Pancreas (tissue), 10 donors: ENCODE results near the gene ZNF136. TPM values are rescaled to one million over a fixed set of nuclear protein-coding genes. Genes with fewer than 3 reads are reported as not detected.
A peak's percentile ranks its signal among the peaks of the same experiment; 100 is the strongest.

Experiments used
- ATAC-seq, 4 donors: fragments of 200-7000 bp; cut with Tn5 transposase; one replicate each; pipeline versions ENCODE4 v1.8.0 to v1.9.1; 2020; ENCODE audit warnings: mild to moderate bottlenecking in 4 of 4, moderate library complexity in 4 of 4
- DNase-seq, 6 donors: peaks; one replicate each; pipeline ENCODE4 v3.0.0-alpha.2; 2020
- FAIRE-seq: peaks from 2 replicates; lab custom pipeline; 2012; peaks lifted over from hg19 to GRCh38; lab: Jason Lieb, UNC
- H3K27ac ChIP-seq, 4 donors: fragments of 200-600 bp; sonication (generic); 1 replicate in 3 of 4; 2 replicates in 1 of 4; pipeline versions ENCODE4 v1.5.0 to v1.8.0; 2020
- H3K27me3 ChIP-seq, 4 donors: fragments of 200-600 bp; one replicate each; pipeline ENCODE4 v1.8.0; 2021
- H3K36me3 ChIP-seq, 3 donors: fragments of 200-600 bp; sonication (generic) in 1 of 3; one replicate each; pipeline versions ENCODE4 v1.5.0 to v1.8.0; 2020 to 2021
- H3K4me1 ChIP-seq, 3 donors: fragments of 200-600 bp; one replicate each; pipeline ENCODE4 v1.8.0; 2021
- H3K4me3 ChIP-seq, 4 donors: fragments of 200-600 bp; sonication (generic) in 2 of 4; one replicate each; pipeline versions ENCODE4 v1.5.0 to v1.8.0; 2020 to 2021
- H3K9me3 ChIP-seq, 4 donors: fragments of 200-600 bp; one replicate each; pipeline ENCODE4 v1.8.0; 2021
- WGBS, 2 donors: extraction: QIAGEN DNeasy Blood & Tissue Kit; methylation state at CpG; one replicate each; pipeline ENCODE4 v1.1.7; 2013; 5-methylcytosine and 5-hydroxymethylcytosine counted together
- intact Hi-C, 3 donors: fragments of 100-400 bp; cut with DNase I; formaldehyde crosslinking; loops; one replicate each; pipeline versions ENCODE4 v1.11.1 to v1.14.2; 2022
- polyA plus RNA-seq, 2 donors: library from polyadenylated mRNA; stranded (reverse); fragments of 200-250 nt; gene quantifications; one replicate each; pipeline ENCODE4 v1.2.3, GENCODE V29; 2013
- total RNA-seq, 6 donors: library from RNA; stranded (reverse); fragmentation: NEBNext Ultra II Directional in 4 of 6; extraction: Animal tissue kit (Norgen Biotek cat#: 25700) in 4 of 6; gene quantifications; one replicate each; pipeline versions ENCODE4 v1.2.1 to v1.2.4, GENCODE V29; 2021 to 2023
- TF ChIP-seq, protein P1 (sequence below), 4 donors: fragments of 200-600 bp; sonication (generic) in 3 of 4; IDR thresholded peaks; one replicate each; pipeline versions ENCODE4 v1.5.0 to v1.8.0; 2021; ENCODE audit warnings: antibody characterized with exemption in 4 of 4
- donor health status: healthy with polysubstance abuse.
- donor health status: DM: no; HTN: no; CAD: no; lungs with moderate emphysema.
- donor health status: DM: no; HTN: no; CAD: no.
- donor health status: control.
- donor health status: control.
- donor health status: Bipolar disorder and iron deficiency.
- donor health status: DM: yes; HTN: yes; CAD: no.
- donor health status: DM: no; HTN: no; CAD: no.
- donor health status: DM: no; HTN: no; CAD: no.
- donor health status: DM: yes; HTN: yes; CAD: no.

The ZNF136 gene
- total and polyA plus RNA-seq, 8 donors, result 2.0 to 5.8 (median 4.5) TPM

DNA sequence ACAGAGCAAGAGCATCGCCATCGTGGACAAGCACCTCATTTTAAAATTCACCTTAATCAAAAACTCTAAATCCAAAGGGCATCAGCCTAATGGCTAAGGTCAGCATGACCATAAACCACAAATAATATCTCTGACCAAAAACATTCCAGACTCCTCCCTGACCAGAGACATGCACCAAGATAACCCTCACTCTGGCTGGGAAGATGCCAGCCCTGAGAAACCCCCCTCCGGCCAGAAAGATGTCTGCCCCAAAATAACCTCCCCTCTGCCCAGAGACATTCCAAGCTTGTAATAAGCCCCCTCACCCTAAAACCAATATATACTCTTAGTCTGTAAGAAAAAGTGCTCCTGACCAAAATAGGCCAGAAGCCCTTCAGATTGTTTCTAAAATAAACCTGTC is 70.1 kb downstream of the ZNF136 start:
- no peak for FAIRE-seq
- no peak for DNase-seq
- TF ChIP-seq, protein P1, sequence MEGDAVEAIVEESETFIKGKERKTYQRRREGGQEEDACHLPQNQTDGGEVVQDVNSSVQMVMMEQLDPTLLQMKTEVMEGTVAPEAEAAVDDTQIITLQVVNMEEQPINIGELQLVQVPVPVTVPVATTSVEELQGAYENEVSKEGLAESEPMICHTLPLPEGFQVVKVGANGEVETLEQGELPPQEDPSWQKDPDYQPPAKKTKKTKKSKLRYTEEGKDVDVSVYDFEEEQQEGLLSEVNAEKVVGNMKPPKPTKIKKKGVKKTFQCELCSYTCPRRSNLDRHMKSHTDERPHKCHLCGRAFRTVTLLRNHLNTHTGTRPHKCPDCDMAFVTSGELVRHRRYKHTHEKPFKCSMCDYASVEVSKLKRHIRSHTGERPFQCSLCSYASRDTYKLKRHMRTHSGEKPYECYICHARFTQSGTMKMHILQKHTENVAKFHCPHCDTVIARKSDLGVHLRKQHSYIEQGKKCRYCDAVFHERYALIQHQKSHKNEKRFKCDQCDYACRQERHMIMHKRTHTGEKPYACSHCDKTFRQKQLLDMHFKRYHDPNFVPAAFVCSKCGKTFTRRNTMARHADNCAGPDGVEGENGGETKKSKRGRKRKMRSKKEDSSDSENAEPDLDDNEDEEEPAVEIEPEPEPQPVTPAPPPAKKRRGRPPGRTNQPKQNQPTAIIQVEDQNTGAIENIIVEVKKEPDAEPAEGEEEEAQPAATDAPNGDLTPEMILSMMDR (IDR thresholded peaks at IDR 0.05), result no peak
- Histone ChIP-seq H3K4me1 (peaks cover 0 to 10% (median 9%) of the 10 kb centered on the region in 3 donors), H3K36me3 (peaks cover 0 to 5% (median 0%) of the 10 kb centered on the region in 3 donors), H3K4me3 (no peak overlapping the region), H3K27me3 (no peaks in the 10 kb centered on the region), H3K9me3 (no peaks in the 10 kb centered on the region), H3K27ac (no peak overlapping the region)
- WGBS, 2 donors, result 88 to 93% methylated on average over 3 of the region's 3 CpGs
- no peak for ATAC-seq
- intact Hi-C loops, result no loop called here

DNA sequence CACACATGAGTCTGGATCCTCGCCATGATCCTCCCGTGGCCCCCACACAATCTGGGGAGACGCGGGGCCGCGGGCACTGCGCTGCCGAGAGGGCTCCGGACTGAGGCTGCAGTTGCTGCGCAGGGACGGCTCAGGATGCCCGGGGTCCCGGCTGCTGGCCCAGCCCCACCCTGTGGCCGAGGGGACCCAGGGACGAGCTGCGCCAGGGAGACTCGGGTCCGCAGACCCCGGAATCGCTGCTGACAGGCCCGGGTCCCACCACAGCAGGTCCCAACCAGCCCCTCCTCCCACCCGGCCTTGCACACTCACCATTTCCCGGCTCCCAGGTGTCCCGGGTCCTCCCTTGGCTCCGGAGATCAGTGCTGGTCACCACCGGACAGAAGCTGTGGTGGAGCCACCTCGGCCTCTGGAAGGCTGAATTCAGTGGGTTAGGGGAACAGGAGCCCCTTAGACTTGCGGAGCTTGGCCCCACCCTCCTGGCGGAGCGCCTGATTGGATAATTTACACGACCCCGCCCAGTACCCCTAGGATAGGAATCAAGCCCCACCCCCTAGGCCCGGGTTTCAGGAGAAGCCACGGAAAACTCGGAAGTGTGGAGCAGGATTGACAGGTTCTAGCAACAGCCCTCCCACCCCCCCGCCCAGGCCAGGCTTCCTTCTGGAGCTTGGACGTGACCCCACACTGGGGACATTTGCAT is 74.4 kb downstream of the ZNF136 start:
- intact Hi-C loops, result no loop called here
- TF ChIP-seq, protein P1 (IDR thresholded peaks at IDR 0.05), result no peak
- DNase-seq (peak in 1 of 6 donors; percentile 58), FAIRE-seq (no peak), ATAC-seq (no peak)
- no peaks in the 10 kb centered on the region for H3K27me3 ChIP-seq
- 97 to 99% methylated on average over 35 to 37 of the region's 37 CpGs for WGBS, 2 donors
- H3K27ac ChIP-seq, result no peak overlapping the region
- H3K9me3 ChIP-seq, result no peaks in the 10 kb centered on the region
- H3K36me3 ChIP-seq, result no peaks in the 10 kb centered on the region
- H3K4me3 ChIP-seq, result no peak overlapping the region
- H3K4me1 ChIP-seq, result no peaks in the 10 kb centered on the region

Other genes starting within 250 kb of the ZNF136 start
- gene ZNF700, start 238.0 kb upstream of the ZNF136 start, total RNA-seq, result 10 to 100 TPM in 1 of 6 donors, 1 to 10 TPM in 5; 6.5 to 10.9 (median 7.7) TPM
- gene ZNF700, start 238.0 kb upstream of the ZNF136 start, polyA plus RNA-seq, result 10 to 100 TPM; 14.9 to 22.7 TPM
- gene ZNF763, start 198.1 kb upstream of the ZNF136 start, total RNA-seq, result 1 to 10 TPM; 1.5 to 4.5 (median 2.4) TPM
- gene ZNF763, start 198.1 kb upstream of the ZNF136 start, polyA plus RNA-seq, result 1 to 10 TPM; 3.6 to 5.9 TPM
- gene ZNF433, start 127.4 kb upstream of the ZNF136 start, total RNA-seq, result 1 to 10 TPM; 3.7 to 6.5 (median 4.4) TPM
- gene ZNF433, start 127.4 kb upstream of the ZNF136 start, polyA plus RNA-seq, result 1 to 10 TPM; 7.1 to 9.9 TPM
- under 1 TPM; 0.19 to 0.87 (median 0.46) TPM for gene ZNF878, start 110.1 kb upstream of the ZNF136 start, total RNA-seq
- gene ZNF878, start 110.1 kb upstream of the ZNF136 start, polyA plus RNA-seq, result under 1 TPM; 0.19 to 0.23 TPM
- gene ZNF844, start 98.4 kb upstream of the ZNF136 start, total RNA-seq, result 10 to 100 TPM in 1 of 6 donors, 1 to 10 TPM in 5; 4.4 to 12.4 (median 5.7) TPM
- 1 to 10 TPM; 2.1 to 3.0 TPM for gene ZNF844, start 98.4 kb upstream of the ZNF136 start, polyA plus RNA-seq
- gene ZNF20, start 22.7 kb upstream of the ZNF136 start, total RNA-seq, result 1 to 10 TPM in 3 of 6 donors, under 1 TPM in 3; 0.63 to 3.3 (median 1.4) TPM
- 1 to 10 TPM; 2.2 to 2.8 TPM for gene ZNF20, start 22.7 kb upstream of the ZNF136 start, polyA plus RNA-seq
- 1 to 10 TPM; 1.9 to 4.3 (median 2.7) TPM for gene ZNF625, start 6.4 kb upstream of the ZNF136 start, total RNA-seq
- gene ZNF625, start 6.4 kb upstream of the ZNF136 start, polyA plus RNA-seq, result 1 to 10 TPM; 1.3 to 1.4 TPM
- gene ZNF44, start 131.8 kb downstream of the ZNF136 start, total RNA-seq, result 10 to 100 TPM in 1 of 6 donors, 1 to 10 TPM in 5; 5.7 to 10.2 (median 7.9) TPM
- gene ZNF44, start 131.8 kb downstream of the ZNF136 start, polyA plus RNA-seq, result 10 to 100 TPM in 1 of 2 donors, 1 to 10 TPM in 1; 8.1 to 14.2 TPM
- gene ZNF563, start 170.5 kb downstream of the ZNF136 start, total RNA-seq, result 1 to 10 TPM; 1.0 to 2.9 (median 2.0) TPM
- gene ZNF563, start 170.5 kb downstream of the ZNF136 start, polyA plus RNA-seq, result 1 to 10 TPM; 1.6 to 1.8 TPM
- 1 to 10 TPM; 1.1 to 3.6 (median 2.2) TPM for gene ZNF442, start 202.6 kb downstream of the ZNF136 start, total RNA-seq
- gene ZNF442, start 202.6 kb downstream of the ZNF136 start, polyA plus RNA-seq, result under 1 TPM; 0.57 to 0.82 TPM
- gene ZNF799, start 238.2 kb downstream of the ZNF136 start, total RNA-seq, result 1 to 10 TPM; 1.5 to 4.4 (median 1.9) TPM
- 1 to 10 TPM; 4.1 to 5.5 TPM for gene ZNF799, start 238.2 kb downstream of the ZNF136 start, polyA plus RNA-seq